Right lobe of liver (tissue), 6 donors: ENCODE results near the gene TMEM38B. TPM values are rescaled to one million over a fixed set of nuclear protein-coding genes. Genes with fewer than 3 reads are reported as not detected.

Source experiments
- ATAC-seq, 4 donors: fragments of 200-7000 bp; cut with Tn5 transposase; one replicate each; pipeline ENCODE4 v1.9.1; 2020; ENCODE audit warnings: mild to moderate bottlenecking in 4 of 4, moderate library complexity in 4 of 4
- DNase-seq, 3 donors: peaks; one replicate each; pipeline ENCODE4 v3.0.0-alpha.2; 2020
- H3K27ac ChIP-seq, 3 donors: fragments of 200-600 bp; one replicate each; pipeline ENCODE4 v1.8.0; 2022
- H3K27me3 ChIP-seq, 2 donors: fragments of 200-600 bp; one replicate each; pipeline ENCODE4 v1.8.0; 2022
- H3K36me3 ChIP-seq, 4 donors: fragments of 200-600 bp; sonication (generic) in 1 of 4; one replicate each; pipeline versions ENCODE4 v1.5.1 to v1.8.0; 2017 to 2022; ENCODE audit warnings: control low read depth in 1 of 4
- H3K4me1 ChIP-seq, 4 donors: fragments of 200-600 bp; sonication (generic) in 1 of 4; one replicate each; pipeline versions ENCODE4 v1.5.1 to v1.8.0; 2017 to 2022; ENCODE audit warnings: control low read depth in 1 of 4
- H3K4me3 ChIP-seq, 3 donors: fragments of 200-600 bp; one replicate each; pipeline ENCODE4 v1.8.0; 2022
- H3K9me3 ChIP-seq, 4 donors: fragments of 200-600 bp; sonication (generic) in 1 of 4; one replicate each; pipeline versions ENCODE4 v1.5.1 to v1.8.0; 2017 to 2022; ENCODE audit warnings: control low read depth in 1 of 4
- CTCF ChIP-seq, 4 donors: fragments of 200-600 bp in 3 of 4; fragments of 450-650 bp in 1 of 4; IDR thresholded peaks; one replicate each; pipeline versions ENCODE4 v1.5.1 to v1.8.0; 2016 to 2022; ENCODE audit warnings: antibody characterized with exemption in 4 of 4, mild to moderate bottlenecking in 2 of 4
- POLR2A ChIP-seq: fragments of 450-650 bp; IDR thresholded peaks from one replicate; pipeline ENCODE4 v1.6.1; 2017; ENCODE audit warnings: antibody characterized with exemption, mild to moderate bottlenecking
- WGBS: methylation state at CpG from one replicate; pipeline ENCODE4 v1.1.6; 2018; ENCODE audit warnings: low coverage, low lambda C conversion rate; ENCODE audit not compliant: insufficient coverage; ENCODE audit errors: missing lambda C conversion rate; 5-methylcytosine and 5-hydroxymethylcytosine counted together
- intact Hi-C, 2 donors: fragments of 100-400 bp; cut with DNase I; formaldehyde crosslinking; loops; one replicate each; pipeline versions ENCODE4 v1.11.2 to v1.14.1; 2022
- total RNA-seq, 6 experiments: library from RNA; depleted of rRNA in 2 of 6; stranded (reverse); fragments of >200 nt in 2 of 6; fragmentation: NEBNext Ultra II Directional in 3 of 6; extraction: Animal tissue kit (Norgen Biotek cat#: 25700) in 3 of 6; gene quantifications; one replicate each; pipeline versions ENCODE4 v1.1.0 to v1.2.4, GENCODE V29; 2016 to 2023
- donor health status: DM: no; HTN: yes; CAD: no.
- donor health status: DM: no; HTN: no; CAD: no.
- donor health status: DM: no; HTN: no; CAD: no.
- donor health status: DM: no; HTN: yes; CAD: no.
- donor health status: DM: no; HTN: yes; CAD: no.

Gene TMEM38B
- total RNA-seq, 6 experiments from 2014 or later, result 9.5 to 16.9 (median 11.9) TPM

DNA sequence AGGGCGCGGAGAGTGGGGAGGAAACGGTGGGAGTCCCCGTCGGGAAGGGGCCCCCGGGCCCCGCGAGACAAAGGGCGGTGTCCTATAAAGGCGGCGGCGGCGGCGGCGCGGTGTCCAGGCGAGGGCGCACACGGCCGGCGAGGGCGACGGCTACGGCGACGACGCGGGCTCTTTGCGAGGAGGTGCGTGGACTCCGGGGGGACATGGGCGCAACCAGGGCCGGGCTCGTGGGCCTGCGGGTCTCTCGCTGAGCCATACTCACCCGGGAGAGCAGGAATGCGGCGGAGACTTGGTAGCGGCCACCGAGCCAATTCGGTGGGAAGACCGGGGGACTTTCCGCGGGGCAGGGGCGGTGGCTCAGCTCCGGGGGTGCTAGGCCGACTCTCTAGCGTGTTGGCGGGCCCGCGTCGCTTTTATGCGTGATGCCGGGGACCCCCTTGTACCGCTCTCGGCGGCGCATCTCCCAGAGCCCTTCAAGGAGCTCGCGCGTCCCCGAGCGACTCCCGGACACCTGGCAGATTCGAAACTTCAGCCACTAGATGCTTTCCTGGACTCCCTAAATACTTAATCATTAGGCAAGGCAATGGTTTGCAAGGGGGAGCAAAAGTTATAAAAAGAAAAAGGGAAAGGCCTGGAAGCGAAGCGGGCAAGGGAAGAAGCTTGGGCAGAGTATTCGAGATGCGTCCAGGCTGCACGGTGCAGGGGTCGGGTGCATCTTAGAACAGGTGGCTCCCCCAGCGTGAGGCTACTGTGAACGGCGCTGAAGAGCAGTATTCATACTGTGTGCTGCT is 38.0 kb upstream of the TMEM38B start:
- Histone ChIP-seq H3K4me1 (peaks cover 0 to 3% (median 0%) of the 10 kb centered on the region in 4 donors), H3K4me3 (peak overlapping the region; percentile 57 to 67 (median 61)), H3K9me3 (no peaks in the 10 kb centered on the region), H3K36me3 (no peaks in the 10 kb centered on the region), H3K27me3 (peaks cover 0 to 5% of the 10 kb centered on the region in 2 donors), H3K27ac (no peak overlapping the region)
- ATAC-seq (peak; percentile 89 to 97 (median 95)), DNase-seq (peak in 2 of 3 donors; percentile 55 to 59)
- WGBS, result 6% methylated on average over 15 of the region's 75 CpGs
- intact Hi-C loops, result no loop called here
- TF ChIP-seq POLR2A, result no peak
- TF ChIP-seq CTCF (IDR thresholded peaks at IDR 0.05), result peak; percentile 47 to 67 (median 58)

- Histone ChIP-seq H3K36me3 (no peaks in the 10 kb centered on the region), H3K27me3 (peaks cover 0 to 5% of the 10 kb centered on the region in 2 donors), H3K4me3 (no peak overlapping the region), H3K9me3 (no peaks in the 10 kb centered on the region), H3K4me1 (peaks cover 0 to 3% (median 0%) of the 10 kb centered on the region in 4 donors), H3K27ac (no peak overlapping the region)
- ATAC-seq (no peak), DNase-seq (no peak)
- 86% methylated on average over 2 of the region's 2 CpGs for WGBS
- intact Hi-C loops, result no loop called here
- no peak for TF ChIP-seq POLR2A
- no peak for TF ChIP-seq CTCF (IDR thresholded peaks at IDR 0.05)
Measured at GRCh38 chr9:105658351-105658750, 36.0 kb upstream of the TMEM38B start.

DNA sequence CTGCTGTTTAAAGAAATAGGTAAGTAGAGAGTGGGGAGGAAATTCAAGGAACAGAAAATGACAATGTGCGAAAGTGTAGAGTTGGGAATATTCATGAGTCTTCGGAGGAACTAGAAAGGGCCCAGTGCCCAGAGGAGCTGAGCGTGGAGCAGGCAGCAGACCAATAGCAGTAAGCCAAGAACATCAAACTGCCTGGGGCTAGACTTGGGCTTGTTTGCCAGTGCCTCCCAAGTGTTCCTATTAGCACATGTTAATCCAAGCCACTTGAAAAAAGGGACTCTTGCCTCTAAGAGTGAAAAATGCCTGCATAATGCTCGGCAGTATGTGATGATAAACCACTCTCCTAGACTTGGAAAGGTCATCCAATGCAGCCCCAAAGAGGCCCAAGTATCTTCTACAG is 33.3 kb upstream of the TMEM38B start:
- Histone ChIP-seq H3K36me3 (no peaks in the 10 kb centered on the region), H3K27me3 (peaks cover 0 to 5% of the 10 kb centered on the region in 2 donors), H3K27ac (no peak overlapping the region), H3K4me3 (no peak overlapping the region), H3K4me1 (peaks cover 0 to 3% (median 0%) of the 10 kb centered on the region in 4 donors), H3K9me3 (no peaks in the 10 kb centered on the region)
- ATAC-seq, result no peak
- WGBS, result 92% methylated on average over 2 of the region's 4 CpGs
- intact Hi-C loops, result no loop called here
- TF ChIP-seq CTCF (IDR thresholded peaks at IDR 0.05) (no peak), POLR2A (no peak)
- DNase-seq, result no peak

DNA sequence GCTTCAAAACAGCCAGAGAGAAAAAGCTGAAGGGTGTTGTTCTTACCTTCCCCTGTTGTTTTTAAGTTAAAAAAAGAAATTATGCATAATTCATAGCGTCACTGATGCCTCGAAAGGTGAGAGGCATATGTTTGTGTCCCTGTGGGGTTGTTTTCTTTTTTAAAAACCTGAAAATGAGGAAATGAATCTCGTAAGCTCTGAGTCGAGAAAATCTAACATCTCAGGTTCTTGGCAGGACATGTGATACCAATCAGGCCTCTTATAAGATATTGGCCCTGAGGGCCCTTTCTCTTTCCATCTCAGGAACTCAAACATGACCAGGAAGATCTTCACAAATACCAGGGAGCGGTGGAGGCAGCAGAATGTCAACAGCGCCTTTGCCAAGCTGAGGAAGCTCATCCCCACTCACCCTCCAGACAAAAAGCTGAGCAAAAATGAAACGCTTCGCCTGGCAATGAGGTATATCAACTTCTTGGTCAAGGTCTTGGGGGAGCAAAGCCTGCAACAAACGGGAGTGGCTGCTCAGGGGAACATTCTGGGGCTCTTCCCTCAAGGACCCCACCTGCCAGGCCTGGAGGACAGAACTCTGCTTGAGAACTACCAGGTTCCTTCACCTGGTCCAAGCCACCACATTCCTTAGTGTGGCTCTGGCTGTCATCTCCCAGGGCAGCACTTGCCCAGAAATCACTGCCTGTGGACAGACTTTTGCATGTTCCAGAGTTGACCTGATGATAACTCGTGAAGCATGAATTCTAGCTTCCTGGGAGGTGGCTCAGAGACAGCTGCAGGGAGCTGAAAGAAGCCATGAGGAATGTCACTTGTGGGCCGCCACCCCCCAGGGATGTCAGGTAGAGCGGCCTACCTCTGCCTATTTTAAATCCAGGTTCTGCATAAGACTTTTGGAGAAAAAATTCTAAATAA is 31.9 kb upstream of the TMEM38B start, which contains the start of gene TAL2:
Gene TAL2 (plus strand): TSS at position 274 of the 921 bp plus-strand sequence. CDS start 40 bp downstream, at position 314.
- Histone ChIP-seq H3K9me3 (no peaks in the 10 kb centered on the region), H3K4me1 (no peaks in the 10 kb centered on the region), H3K4me3 (no peak within 1 kb of the TSS), H3K27me3 (no peaks in the 10 kb centered on the region), H3K36me3 (no peaks in the 10 kb centered on the region), H3K27ac (no peak within 1 kb of the TSS)
- TF ChIP-seq POLR2A, result no peak
- TF ChIP-seq CTCF (IDR thresholded peaks at IDR 0.05), result no peak
- DNase-seq, result no peak
- intact Hi-C loops, result no loop called here
- 82% methylated on average over 4 of the region's 12 CpGs for WGBS
- ATAC-seq, result no peak
